OCI-LY3 (cell line): ENCODE data around the gene NAV2.

ENCODE experiments used
- H2AFZ ChIP-seq: fragments of 200-600, 300-600 bp; shearing (Covaris generic); 2 replicates; pipeline ENCODE4 v1.6.0; 2014; ENCODE audit warnings: antibody characterized with exemption, low read depth, low read length
- H3K27ac ChIP-seq: fragments of 200-600, 300-600 bp; sonication (generic); 2 replicates; pipeline ENCODE4 v1.5.1; 2014; ENCODE audit warnings: mild to moderate bottlenecking, low read length, moderate library complexity, mixed read lengths
- H3K27me3 ChIP-seq: fragments of 200-600, 300-600 bp; sonication (generic); 2 replicates; pipeline ENCODE4 v1.6.1; 2014; ENCODE audit warnings: low read depth, low read length, mixed read lengths
- H3K36me3 ChIP-seq: fragments of 200-600, 300-600 bp; sonication (generic); replicated peaks from 2 replicates; pipeline ENCODE3; 2014; ENCODE audit warnings: low read depth, low read length, mixed read lengths
- H3K4me1 ChIP-seq: fragments of 300-600, 200-600 bp; sonication (generic); 2 replicates; pipeline ENCODE4 v1.6.1; 2014; ENCODE audit warnings: low read length, mixed read lengths
- H3K4me2 ChIP-seq: fragments of 200-600, 300-600 bp; sonication (generic); 2 replicates; pipeline ENCODE4 v1.6.1; 2014; ENCODE audit warnings: low read length, mixed read lengths
- H3K4me3 ChIP-seq: fragments of 300-600, 200-600 bp; sonication (generic); 2 replicates; pipeline ENCODE4 v1.5.1; 2014; ENCODE audit warnings: antibody characterized with exemption, mild to moderate bottlenecking, low read length, moderate library complexity
- H3K79me2 ChIP-seq: fragments of 300-600, 200-600 bp; shearing (Covaris generic); 2 replicates; pipeline ENCODE4 v1.6.1; 2014; ENCODE audit warnings: mild to moderate bottlenecking, low read length, mixed read lengths
- H3K9ac ChIP-seq: fragments of 300-600, 200-600 bp; shearing (Covaris generic); 2 replicates; pipeline ENCODE4 v1.6.0; 2014; ENCODE audit warnings: mild to moderate bottlenecking, low read length, moderate library complexity
- H3K9me3 ChIP-seq: fragments of 200-600, 300-600 bp; shearing (Covaris generic); 2 replicates; pipeline ENCODE4 v1.6.1; 2014; ENCODE audit warnings: low read length, mixed read lengths; ENCODE audit not compliant: insufficient read depth
- H4K20me1 ChIP-seq: fragments of 200-600, 300-600 bp; sonication (generic); 2 replicates; pipeline ENCODE4 v1.6.1; 2016; ENCODE audit warnings: low read length, mixed read lengths; ENCODE audit not compliant: insufficient read depth
- CTCF ChIP-seq: fragments of 200-600, 300-600 bp; sonication (generic); IDR thresholded peaks from 2 replicates; pipeline ENCODE4 v1.5.1; 2014; ENCODE audit warnings: antibody characterized with exemption, low read length, low read depth
- EZH2phosphoT487 ChIP-seq: fragments of 200-600 bp; shearing (Covaris generic); IDR thresholded peaks from 2 replicates; pipeline ENCODE4 v1.6.1; 2018; ENCODE audit warnings: antibody characterized with exemption, mixed run types, low read depth

The NAV2 gene

DNA sequence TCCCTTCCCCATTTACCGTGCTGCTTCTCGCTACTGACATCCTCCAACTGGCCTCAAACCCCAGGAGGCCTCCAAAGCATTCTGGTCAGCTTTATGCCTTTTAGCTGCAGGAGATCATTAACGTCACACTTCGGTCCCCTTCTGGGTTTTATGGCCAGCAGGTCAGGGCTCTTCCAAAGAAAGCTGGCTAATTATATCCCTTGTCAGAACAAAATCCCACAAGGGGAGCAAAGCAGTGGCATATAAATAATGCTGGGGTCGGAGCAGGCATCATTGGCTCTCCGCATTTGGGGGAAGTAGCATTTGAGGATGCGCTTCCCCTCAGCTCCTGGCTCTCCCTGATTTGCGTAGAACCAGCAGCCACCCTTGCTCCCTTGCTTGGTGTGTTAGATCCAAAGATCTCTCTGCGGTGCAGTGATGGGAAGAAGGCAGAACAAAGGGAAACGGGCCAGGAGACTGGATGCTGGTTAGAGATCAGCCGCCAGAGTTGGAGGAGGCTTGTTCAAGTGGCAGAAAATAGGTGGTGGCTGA is 330.2 kb downstream of the NAV2 start:
- Histone ChIP-seq H3K36me3 (no peaks in the 10 kb centered on the region), H3K9me3 (no peaks in the 10 kb centered on the region)

DNA sequence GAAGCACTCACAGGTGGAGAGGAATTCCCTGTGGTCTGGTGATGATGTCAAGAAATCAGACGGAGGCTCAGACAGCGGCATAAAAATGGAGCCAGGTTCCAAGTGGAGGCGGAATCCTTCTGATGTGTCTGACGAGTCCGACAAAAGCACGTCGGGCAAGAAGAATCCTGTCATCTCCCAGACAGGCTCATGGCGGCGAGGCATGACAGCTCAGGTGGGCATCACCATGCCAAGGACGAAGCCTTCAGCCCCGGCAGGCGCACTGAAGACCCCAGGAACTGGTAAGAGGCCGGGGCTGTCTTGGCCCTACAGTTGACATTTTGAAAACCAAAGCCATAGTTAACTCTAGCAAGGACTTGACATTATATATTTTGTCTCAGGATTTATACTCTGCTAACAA is 331.4 kb downstream of the NAV2 start:
- Histone ChIP-seq H3K79me2 (no peaks in the 10 kb centered on the region), H4K20me1 (no peaks in the 10 kb centered on the region), H3K4me3 (no peak overlapping the region), H3K27me3 (peaks cover 36% of the 10 kb centered on the region), H3K9ac (no peak overlapping the region), H3K9me3 (no peaks in the 10 kb centered on the region), H2AFZ (no peak overlapping the region), H3K27ac (no peak overlapping the region), H3K4me1 (peaks cover 26% of the 10 kb centered on the region), H3K36me3 (no peaks in the 10 kb centered on the region), H3K4me2 (no peak overlapping the region)
- TF ChIP-seq EZH2phosphoT487, result no peak
- TF ChIP-seq CTCF, result no peak

More for the DNA sequence above, 330.2 kb downstream of the NAV2 start:
- H3K4me1 ChIP-seq, result peaks cover 34% of the 10 kb centered on the region
- H3K4me3 ChIP-seq, result no peak overlapping the region
- no peak overlapping the region for H3K9ac ChIP-seq
- no peak overlapping the region for H2AFZ ChIP-seq
- H4K20me1 ChIP-seq, result no peaks in the 10 kb centered on the region
- peaks cover 39% of the 10 kb centered on the region for H3K27me3 ChIP-seq
- TF ChIP-seq CTCF, result no peak
- no peak for TF ChIP-seq EZH2phosphoT487
- H3K4me2 ChIP-seq, result no peak overlapping the region
- H3K79me2 ChIP-seq, result no peaks in the 10 kb centered on the region
- no peak overlapping the region for H3K27ac ChIP-seq

DNA sequence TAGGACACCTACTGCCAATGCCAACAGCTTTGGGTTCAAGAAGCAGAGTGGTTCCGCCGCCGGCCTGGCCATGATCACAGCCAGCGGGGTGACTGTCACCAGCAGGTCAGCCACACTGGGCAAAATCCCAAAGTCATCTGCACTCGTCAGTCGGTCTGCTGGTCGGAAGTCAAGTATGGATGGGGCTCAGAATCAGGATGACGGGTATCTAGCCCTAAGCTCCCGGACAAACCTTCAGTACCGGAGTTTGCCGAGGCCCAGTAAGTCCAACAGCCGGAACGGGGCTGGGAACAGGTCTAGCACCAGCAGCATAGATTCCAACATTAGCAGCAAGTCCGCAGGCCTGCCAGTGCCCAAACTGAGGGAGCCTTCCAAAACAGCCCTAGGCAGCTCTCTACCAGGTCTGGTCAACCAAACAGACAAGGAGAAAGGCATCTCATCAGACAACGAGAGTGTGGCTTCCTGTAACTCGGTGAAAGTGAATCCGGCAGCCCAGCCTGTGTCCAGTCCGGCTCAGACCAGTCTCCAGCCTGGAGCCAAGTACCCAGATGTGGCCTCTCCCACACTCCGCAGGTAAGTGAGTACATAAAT is 332.6 kb downstream of the NAV2 start:
- H3K4me1 ChIP-seq, result peaks cover 26% of the 10 kb centered on the region
- H3K79me2 ChIP-seq, result no peaks in the 10 kb centered on the region
- no peaks in the 10 kb centered on the region for H3K9me3 ChIP-seq
- no peak overlapping the region for H3K4me2 ChIP-seq
- no peaks in the 10 kb centered on the region for H3K36me3 ChIP-seq
- H3K4me3 ChIP-seq, result no peak overlapping the region
- H3K27ac ChIP-seq, result no peak overlapping the region
- H3K9ac ChIP-seq, result no peak overlapping the region
- TF ChIP-seq CTCF, result no peak
- TF ChIP-seq EZH2phosphoT487, result no peak
- H4K20me1 ChIP-seq, result no peaks in the 10 kb centered on the region
- no peak overlapping the region for H2AFZ ChIP-seq
- H3K27me3 ChIP-seq, result peaks cover 26% of the 10 kb centered on the region

GRCh38 chr11:20046416-20046815 is 333.8 kb downstream of the NAV2 start:
- H3K4me2 ChIP-seq, result no peak overlapping the region
- no peak overlapping the region for H2AFZ ChIP-seq
- H3K4me1 ChIP-seq, result peaks cover 20% of the 10 kb centered on the region
- peaks cover 17% of the 10 kb centered on the region for H3K27me3 ChIP-seq
- no peak for TF ChIP-seq EZH2phosphoT487
- TF ChIP-seq CTCF, result no peak
- no peaks in the 10 kb centered on the region for H3K36me3 ChIP-seq
- no peaks in the 10 kb centered on the region for H3K9me3 ChIP-seq
- no peaks in the 10 kb centered on the region for H3K79me2 ChIP-seq
- no peak overlapping the region for H3K4me3 ChIP-seq
- H3K9ac ChIP-seq, result no peak overlapping the region
- H3K27ac ChIP-seq, result no peak overlapping the region
- H4K20me1 ChIP-seq, result no peaks in the 10 kb centered on the region
